Stimulated activated CD4-positive, alpha-beta T cell treated with anti-CD3 and anti-CD28 coated beads, Interleukin-4, amount 100 ng/mL, for 48 hours (primary cell): ENCODE measurements around the gene RYR1.
"Not testable (repeated sequence)": the region's sequence is repeated elsewhere in the genome, so short reads cannot be mapped to it uniquely, and the experiment has no call there.

Source experiments
- DNase-seq, 2 donors: peaks; one replicate each; pipeline ENCODE4 v3.0.0-alpha.2; 2020; ENCODE audit warnings: low read depth in 2 of 2

The RYR1 gene

DNA sequence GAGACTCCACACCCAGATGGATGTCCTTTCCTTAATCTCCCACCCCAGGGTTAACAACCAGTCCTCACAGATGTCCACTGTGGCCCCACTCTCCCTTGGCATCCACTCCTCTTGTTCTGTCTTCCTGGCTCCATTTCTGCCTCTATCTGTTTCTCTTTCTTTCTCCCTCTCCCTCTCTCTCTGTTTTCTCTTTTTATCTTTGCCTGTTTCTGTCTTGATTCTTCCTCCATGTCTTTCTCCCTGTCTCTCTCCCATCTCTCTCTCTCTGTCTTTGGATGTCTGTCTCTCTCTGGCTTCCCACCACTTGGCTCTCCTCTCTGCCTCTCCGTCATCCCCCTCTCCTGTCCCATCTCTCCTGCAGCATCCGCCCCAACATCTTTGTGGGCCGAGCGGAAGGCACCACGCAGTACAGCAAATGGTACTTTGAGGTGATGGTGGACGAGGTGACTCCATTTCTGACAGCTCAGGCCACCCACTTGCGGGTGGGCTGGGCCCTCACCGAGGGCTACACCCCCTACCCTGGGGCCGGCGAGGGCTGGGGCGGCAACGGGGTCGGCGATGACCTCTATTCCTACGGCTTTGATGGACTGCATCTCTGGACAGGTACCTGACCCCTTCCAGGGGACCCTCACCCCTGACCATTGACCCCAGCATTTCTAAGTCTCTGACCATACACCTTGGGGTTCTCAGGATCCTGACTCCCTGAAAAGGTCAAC lies 24.4 kb downstream of the RYR1 start:
- DNase-seq = no peak

DNA sequence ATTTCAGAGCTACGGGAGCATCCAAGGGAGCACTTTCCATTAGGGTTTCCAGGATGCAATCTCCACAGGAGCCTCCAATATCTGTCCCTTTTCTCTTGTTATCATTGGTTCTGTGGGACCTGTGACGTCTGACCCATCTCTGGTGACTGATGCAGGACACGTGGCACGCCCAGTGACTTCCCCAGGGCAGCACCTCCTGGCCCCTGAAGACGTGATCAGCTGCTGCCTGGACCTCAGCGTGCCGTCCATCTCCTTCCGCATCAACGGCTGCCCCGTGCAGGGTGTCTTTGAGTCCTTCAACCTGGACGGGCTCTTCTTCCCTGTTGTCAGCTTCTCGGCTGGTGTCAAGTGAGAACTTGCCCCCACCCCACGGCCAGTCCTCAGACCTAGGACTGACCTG lies 25.5 kb downstream of the RYR1 start:
- no peak for DNase-seq

DNA sequence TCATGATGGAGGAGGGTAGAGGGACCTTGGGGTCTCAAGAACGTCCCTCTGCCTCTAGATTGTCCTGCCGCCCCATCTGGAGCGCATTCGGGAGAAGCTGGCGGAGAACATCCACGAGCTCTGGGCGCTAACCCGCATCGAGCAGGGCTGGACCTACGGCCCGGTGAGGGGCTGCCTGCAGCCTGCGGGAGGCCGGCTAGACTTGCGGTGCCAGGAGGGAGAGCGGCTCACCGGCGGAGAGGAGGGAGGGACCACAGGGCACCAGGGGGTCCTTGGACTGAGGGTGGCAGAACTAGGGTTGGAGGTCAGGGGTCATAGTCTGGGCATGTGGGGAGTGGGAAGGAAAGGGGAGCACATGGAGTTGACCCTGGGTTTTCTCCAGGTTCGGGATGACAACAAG lies 29.9 kb downstream of the RYR1 start:
- no peak for DNase-seq

DNA sequence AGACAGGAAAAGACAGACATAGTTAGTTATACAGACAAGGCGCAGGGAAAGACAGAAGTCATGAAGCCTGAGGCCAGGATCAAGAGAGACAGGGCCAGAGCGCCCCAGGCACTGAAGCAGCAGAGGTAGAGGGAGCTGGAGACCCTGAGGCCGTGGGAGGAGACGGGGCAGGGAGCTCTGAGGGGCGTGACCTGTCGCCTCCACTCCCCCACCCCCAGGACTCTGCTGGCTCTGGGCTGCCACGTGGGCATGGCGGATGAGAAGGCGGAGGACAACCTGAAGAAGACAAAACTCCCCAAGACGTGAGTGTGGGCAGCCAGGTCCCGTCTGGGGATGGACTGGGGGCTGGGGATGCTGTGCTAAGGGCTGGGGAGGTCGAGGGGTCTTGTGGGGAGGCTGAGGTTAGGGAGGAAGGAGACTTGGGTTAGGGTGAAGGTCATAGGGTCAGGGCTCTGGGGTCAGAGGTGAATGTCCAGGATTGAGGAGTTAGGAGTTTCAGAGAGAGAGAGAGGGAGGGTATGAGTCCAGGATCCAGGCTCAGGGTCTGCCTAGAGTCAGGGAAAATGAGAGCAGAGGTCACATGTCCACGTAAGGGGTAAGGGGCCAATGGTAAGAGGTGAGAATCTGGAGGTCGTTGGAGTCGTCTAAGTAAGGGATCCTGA lies 31.1 kb downstream of the RYR1 start:
- no peak for DNase-seq

DNA sequence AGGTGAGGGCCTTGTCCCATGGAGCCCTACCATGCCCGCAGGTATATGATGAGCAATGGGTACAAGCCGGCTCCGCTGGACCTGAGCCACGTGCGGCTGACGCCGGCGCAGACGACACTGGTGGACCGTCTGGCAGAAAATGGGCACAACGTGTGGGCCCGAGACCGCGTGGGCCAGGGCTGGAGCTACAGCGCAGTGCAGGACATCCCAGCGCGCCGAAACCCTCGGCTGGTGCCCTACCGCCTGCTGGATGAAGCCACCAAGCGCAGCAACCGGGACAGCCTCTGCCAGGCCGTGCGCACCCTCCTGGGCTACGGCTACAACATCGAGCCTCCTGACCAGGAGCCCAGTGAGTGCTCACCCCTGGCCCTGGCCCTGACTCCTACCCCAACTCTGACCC lies 32.6 kb downstream of the RYR1 start:
- no peak for DNase-seq

DNA sequence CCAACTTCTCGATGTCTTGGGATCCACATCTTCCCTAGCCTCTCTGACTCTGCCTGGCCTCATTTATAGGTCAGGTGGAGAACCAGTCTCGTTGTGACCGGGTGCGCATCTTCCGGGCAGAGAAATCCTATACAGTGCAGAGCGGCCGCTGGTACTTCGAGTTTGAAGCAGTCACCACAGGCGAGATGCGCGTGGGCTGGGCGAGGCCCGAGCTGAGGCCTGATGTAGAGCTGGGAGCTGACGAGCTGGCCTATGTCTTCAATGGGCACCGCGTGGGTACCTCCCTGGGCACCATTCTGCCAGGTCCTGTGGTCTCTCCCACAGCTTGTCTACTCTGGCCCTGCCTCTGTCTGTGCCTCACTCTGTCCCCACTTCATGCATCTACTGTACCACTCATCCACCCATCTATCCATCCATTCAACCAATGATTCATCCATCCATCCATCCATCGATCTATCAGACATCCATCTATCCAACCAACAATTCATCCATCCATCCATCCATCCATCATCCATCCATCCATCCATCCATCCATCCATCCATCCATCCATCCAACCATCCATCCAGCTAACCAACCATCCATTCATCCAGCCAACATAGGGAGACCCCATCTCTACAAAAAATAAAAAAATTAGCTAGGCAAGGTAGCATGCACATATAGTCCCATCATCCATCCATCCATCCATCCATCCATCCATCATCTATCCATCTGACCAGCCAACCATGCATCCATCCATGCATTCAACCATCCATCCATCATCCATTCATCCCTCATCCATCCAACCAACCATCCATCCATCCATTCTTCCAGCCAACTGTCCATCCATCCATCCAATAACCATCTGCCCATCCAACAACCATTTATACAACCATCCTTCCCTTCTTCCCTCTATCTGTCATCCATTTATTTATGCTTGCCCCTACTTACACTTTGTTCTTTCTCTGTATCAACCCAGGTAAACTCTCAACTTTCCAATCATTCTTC lies 34.3 kb downstream of the RYR1 start:
- DNase-seq = no peak

DNA sequence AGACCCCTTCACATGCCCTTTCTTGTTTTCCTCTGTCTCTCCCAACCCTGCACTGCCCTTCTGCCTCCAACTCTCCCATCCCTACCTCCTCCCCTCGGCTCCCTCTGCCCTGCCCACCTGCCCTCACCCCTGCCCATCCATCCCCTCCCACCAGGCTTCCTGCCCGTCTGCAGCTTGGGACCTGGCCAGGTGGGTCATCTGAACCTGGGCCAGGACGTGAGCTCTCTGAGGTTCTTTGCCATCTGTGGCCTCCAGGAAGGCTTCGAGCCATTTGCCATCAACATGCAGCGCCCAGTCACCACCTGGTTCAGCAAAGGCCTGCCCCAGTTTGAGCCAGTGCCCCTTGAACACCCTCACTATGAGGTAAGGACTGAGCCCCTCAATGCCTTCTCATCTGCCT lies 35.7 kb downstream of the RYR1 start:
- no peak for DNase-seq

DNA sequence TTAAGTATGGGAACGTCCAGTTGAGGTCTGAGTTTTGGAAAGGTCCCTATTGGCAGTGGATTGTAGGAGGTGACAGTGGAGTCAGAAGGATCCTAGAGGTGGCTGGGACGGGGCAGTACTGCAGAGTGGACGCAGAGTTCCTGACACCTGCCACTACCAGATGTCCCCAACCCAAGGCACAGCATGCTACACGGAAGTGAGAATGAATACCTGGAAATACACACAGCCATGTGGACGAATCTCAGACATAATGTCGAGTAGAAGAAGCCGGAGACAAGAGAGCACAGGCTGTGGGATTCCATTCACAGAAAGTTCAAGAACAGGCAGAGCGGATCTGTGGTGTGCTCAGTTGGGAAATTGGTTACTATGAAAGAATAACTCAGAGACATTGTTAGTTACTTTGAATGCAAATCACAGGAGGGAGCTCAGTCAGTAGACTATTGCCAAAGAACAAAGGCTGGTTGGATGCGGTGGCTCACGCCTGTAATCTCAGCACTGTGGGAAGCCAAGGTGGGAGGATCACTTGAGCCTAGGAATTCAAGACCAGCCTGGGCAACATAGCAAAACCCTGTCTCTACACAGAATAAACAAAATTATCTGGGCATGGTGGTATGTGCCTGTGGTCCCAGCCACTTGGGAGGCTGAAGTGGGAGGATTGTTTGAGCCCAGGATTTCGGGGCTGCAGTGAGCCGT lies 37.4 kb downstream of the RYR1 start:
- DNase-seq = no peak

DNA sequence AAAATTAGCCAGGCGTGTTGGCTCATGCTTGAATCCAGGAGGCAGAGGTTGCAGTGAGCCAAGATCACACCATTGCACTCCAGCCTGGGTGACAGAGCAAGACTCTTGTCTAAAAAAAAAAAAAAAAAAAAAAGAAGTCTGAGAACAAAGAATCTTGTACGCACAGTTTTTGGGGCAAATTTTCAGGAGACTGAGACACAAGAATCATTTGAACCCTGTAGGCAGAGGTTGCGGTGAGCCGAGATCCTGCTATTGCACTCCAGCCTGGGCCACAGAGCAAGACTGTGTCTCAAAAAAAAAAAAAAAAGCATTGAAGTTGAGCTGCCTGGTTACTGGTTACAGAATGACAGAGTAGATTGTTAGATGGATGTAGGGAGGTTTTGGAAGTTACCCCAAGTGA lies 39.2 kb downstream of the RYR1 start:
- DNase-seq = not testable (repeated sequence)

DNA sequence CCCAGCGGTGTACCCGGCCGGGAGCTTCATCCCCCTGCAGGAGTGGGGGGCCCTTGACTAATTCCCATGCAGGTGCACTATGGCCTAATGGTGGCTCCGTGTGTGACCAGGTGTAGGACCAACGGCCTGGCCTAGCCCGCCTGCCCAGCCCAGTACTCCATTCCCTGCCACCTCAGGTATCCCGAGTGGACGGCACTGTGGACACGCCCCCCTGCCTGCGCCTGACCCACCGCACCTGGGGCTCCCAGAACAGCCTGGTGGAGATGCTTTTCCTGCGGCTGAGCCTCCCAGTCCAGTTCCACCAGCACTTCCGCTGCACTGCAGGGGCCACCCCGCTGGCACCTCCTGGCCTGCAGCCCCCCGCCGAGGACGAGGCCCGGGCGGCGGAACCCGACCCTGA lies 39.7 kb downstream of the RYR1 start:
- DNase-seq = no peak

DNA sequence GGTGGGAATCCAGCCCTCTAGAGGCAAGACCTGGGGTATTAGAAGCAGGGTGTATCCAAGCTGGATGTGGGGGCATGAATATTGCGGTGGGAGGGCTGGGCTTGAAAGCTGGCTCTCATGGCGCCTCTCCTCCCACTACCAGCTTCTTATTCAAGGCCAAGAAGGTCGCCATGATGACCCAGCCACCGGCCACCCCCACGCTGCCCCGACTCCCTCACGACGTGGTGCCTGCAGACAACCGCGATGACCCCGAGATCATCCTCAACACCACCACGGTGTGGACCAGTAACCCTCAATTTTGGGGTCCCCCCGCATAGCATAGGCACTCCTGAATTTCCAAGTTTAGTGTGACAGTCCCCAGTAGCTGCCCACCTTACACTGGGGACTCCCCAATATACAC lies 41.7 kb downstream of the RYR1 start:
- no peak for DNase-seq

DNA sequence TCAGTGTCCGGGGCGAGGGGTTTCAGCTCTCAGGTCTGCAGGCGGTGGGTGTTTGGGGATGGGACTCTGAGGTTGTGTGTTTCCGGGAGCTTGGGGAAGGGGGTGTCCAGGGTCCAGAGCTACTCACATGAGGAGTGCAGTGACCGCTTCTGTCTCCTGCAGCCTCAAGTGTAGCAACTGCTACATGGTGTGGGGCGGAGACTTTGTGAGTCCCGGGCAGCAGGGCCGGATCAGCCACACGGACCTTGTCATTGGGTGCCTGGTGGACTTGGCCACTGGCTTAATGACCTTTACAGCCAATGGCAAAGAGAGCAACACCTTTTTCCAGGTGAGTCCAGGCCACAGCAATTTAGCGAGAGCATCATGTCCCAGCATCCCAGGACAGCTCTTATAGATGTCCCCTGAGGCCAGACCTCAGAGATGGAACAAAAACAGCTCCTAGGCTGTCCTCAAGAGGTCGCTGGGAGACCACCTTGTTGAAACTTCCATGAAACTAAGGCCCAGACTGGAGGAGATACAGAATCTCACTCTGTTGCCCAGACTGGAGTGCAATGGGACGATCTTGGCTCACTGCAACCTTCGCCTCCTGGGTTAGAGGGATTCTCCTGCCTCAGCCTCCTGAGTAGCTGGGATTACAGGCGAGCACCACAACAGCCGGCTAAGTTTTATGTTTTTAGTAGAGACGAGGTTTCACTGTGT lies 44.9 kb downstream of the RYR1 start:
- DNase-seq = no peak

DNA sequence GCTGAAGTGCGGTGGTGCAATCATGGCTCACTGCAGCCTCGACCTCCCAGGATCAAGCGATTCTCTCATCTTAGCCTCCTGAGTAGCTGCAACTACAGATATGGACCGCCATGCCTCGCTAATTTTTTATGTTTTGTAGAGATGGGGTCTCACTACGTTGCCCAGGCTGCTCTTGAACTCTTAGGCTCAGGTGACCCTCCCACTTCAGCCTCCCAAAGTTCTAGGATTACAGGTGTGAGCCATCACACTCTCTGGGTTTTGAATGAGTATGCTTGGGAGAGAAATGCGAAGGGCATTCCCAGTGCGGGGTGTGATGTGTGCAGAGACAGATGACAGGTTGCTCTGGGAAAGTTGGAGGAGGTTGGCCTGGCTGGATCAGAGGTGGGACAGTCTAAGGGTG lies 49.0 kb downstream of the RYR1 start:
- no peak for DNase-seq

DNA sequence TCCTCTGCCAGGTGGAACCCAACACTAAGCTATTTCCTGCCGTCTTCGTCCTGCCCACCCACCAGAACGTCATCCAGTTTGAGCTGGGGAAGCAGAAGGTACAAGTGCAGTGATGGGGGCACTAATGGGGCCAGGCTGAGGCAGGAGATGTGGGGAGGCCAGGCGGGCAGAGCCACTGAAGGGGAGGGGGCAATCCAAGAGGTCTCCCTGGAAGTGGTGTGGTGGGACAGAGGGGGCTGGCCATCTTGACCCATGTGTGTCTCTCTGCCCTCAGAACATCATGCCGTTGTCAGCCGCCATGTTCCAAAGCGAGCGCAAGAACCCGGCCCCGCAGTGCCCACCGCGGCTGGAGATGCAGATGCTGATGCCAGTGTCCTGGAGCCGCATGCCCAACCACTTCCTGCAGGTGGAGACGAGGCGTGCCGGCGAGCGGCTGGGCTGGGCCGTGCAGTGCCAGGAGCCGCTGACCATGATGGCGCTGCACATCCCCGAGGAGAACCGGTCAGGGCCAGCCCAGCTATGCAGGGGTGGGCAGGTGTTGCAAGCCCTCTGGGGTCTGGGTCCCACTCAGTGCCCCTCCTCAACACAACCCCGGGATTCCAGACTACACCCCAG lies 49.6 kb downstream of the RYR1 start:
- no peak for DNase-seq

DNA sequence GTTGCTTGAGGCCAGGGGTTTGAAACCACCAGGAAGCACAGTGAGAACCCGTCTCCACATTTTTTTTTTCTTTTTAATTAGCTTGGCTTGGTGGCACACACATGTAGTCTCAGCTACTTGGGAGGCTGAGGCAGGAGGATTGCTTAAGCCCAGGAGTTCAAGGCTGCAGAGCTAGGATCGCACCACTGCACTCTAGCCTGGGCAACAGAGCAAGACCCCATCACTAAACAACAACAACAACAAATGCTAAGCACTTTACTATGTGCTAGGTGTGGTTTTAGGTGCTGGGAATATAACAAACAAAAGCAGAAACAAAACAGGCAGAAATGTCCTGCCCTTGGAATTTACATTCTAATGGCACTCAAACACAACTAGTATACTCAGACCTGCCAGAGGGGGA lies 51.3 kb downstream of the RYR1 start:
- DNase-seq = no peak

DNA sequence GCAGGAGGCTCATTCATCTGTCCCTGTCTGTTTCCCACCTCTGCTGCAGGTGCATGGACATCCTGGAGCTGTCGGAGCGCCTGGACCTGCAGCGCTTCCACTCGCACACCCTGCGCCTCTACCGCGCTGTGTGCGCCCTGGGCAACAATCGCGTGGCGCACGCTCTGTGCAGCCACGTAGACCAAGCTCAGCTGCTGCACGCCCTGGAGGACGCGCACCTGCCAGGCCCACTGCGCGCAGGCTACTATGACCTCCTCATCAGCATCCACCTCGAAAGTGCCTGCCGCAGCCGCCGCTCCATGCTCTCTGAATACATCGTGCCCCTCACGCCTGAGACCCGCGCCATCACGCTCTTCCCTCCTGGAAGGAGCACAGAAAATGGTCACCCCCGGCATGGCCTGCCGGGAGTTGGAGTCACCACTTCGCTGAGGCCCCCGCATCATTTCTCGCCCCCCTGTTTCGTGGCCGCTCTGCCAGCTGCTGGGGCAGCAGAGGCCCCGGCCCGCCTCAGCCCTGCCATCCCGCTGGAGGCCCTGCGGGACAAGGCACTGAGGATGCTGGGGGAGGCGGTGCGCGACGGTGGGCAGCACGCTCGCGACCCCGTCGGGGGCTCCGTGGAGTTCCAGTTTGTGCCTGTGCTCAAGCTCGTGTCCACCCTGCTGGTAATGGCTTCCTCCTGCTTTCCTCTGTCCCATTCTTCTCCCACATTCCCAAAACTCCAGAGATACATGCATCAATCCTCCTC lies 52.2 kb downstream of the RYR1 start:
- no peak for DNase-seq

DNA sequence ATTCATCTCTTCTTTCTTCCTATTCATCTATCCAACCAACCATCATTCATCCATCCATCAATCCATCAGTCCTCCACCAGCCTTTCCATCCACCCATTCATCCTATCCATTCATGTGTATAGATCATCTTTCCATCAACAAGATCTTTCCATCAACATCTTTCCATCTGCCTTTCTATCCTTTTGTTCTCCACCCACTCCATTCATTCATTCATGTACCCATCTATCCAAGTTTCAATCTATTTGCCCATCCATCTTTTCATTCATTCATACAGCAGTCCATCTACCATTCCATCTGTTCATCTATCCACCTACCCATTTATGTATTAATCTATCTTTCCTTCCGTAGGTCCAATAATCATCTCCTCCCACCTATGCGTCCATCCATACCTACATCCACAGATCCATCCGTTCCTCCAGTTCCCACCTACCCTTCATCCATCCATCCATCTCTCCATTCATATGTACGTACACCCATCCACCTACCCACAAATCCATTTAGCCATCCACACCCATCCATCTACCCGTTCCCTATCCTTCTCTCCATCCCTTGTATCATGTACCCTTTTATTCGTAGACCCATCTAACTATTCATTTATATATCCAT lies 53.3 kb downstream of the RYR1 start:
- DNase-seq = no peak

DNA sequence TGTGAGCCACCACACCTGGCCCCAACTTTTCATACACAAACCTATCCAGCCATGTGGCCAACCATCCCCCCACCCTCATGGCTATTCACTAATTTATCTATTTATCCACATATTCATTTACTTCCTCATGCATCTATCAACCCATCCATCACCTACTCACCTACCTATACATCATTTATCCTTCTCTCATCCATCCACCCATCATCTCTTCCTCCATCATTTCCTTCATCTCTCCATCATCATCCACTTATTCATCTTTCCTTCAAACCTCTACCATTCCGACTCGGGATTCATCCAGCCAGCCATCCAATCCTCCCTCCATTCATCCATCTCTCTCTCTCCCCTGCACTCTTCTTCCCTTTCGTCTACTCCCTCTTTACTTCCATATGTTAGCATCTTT lies 54.6 kb downstream of the RYR1 start:
- DNase-seq = no peak

DNA sequence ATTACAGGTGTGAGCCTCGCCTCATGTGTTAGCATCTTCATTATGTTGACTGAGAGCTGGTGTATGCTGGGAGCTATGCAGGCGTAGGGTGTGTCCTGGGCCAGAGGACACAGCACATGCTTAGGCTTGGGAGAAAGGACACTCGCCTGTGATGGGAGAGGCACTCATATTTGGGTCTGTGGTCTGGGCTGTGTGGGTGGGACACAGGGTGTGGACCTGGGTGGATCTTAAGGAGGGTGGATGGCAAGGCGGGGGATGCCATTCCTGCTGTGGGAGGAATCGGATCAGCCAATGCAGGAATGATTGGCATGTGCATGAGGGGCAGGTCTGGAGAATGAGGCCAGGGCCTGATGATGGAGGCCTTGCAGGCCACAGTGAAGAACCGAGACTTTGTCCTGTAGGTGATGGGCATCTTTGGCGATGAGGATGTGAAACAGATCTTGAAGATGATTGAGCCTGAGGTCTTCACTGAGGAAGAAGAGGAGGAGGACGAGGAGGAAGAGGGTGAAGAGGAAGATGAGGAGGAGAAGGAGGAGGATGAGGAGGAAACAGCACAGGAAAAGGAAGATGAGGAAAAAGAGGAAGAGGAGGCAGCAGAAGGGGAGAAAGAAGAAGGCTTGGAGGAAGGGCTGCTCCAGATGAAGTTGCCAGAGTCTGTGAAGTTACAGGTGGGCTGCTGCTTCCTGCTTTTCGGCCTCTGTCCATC lies 55.4 kb downstream of the RYR1 start:
- DNase-seq = no peak
